ENCODE results near the gene GALNT13.

DNA sequence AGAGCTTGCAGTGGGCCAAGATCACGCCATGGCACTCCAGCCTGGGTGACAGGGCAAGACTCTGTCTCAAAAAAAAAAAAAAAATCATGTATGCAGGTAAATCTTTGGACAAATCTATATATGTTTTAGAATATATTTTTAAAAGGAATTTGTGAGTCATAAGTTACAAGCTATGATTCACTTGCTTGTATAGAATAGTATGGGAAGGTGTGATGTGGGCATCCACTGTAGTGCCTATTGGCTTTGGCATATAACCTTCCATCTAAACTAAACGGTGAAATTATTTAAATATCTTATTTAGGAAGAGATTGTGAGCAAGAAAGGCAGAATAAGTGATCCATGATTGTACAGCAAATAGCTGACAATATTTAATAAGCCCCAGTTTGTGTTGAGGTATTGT lies 261.1 kb downstream of the GALNT13 start:
- TF ChIP-seq, protein P1, sequence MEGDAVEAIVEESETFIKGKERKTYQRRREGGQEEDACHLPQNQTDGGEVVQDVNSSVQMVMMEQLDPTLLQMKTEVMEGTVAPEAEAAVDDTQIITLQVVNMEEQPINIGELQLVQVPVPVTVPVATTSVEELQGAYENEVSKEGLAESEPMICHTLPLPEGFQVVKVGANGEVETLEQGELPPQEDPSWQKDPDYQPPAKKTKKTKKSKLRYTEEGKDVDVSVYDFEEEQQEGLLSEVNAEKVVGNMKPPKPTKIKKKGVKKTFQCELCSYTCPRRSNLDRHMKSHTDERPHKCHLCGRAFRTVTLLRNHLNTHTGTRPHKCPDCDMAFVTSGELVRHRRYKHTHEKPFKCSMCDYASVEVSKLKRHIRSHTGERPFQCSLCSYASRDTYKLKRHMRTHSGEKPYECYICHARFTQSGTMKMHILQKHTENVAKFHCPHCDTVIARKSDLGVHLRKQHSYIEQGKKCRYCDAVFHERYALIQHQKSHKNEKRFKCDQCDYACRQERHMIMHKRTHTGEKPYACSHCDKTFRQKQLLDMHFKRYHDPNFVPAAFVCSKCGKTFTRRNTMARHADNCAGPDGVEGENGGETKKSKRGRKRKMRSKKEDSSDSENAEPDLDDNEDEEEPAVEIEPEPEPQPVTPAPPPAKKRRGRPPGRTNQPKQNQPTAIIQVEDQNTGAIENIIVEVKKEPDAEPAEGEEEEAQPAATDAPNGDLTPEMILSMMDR (conservative IDR thresholded peaks at IDR 0.05; ENCODE audit: low read length) = no peak
- TF ChIP-seq EZH2phosphoT487 (IDR thresholded peaks at IDR 0.05; ENCODE audit: borderline replicate concordance, low read depth, low read length) = no peak

Data from OCI-LY7 (cell line).